Peyer's patch (tissue), 4 donors: ENCODE data around the gene CHCHD5. TPM values are rescaled to one million over a fixed set of nuclear protein-coding genes. Genes with fewer than 3 reads are reported as not detected.
A peak's percentile ranks its signal among the peaks of the same experiment; 100 is the strongest.

Experiments
- DNase-seq, 3 donors: peaks; one replicate each; pipeline ENCODE4 v3.0.0-alpha.2; 2017 to 2019
- H3K27ac ChIP-seq, 4 donors: fragments of 200-600 bp; sonication (generic); one replicate each; pipeline ENCODE4 v1.5.1; 2016 to 2019
- H3K27me3 ChIP-seq, 2 donors: fragments of 200-600 bp; sonication (generic); one replicate each; pipeline ENCODE4 v1.5.1; 2019
- H3K36me3 ChIP-seq, 3 donors: fragments of 200-600 bp; sonication (generic); one replicate each; pipeline ENCODE4 v1.5.1; 2016 to 2019
- H3K4me1 ChIP-seq, 4 donors: fragments of 200-600 bp; sonication (generic); one replicate each; pipeline ENCODE4 v1.5.1; 2016 to 2019
- H3K4me3 ChIP-seq, 4 donors: fragments of 200-600 bp; sonication (generic); 1 replicate in 3 of 4; 2 replicates in 1 of 4; pipeline ENCODE4 v1.5.1; 2016 to 2019; ENCODE audit warnings: mild to moderate bottlenecking in 1 of 4
- H3K9me3 ChIP-seq, 4 donors: fragments of 200-600 bp; sonication (generic); one replicate each; pipeline ENCODE4 v1.5.1; 2016 to 2019; ENCODE audit warnings: mild to moderate bottlenecking in 1 of 4
- POLR2A ChIP-seq, 2 donors: fragments of 450-650 bp; IDR thresholded peaks; one replicate each; pipeline ENCODE4 v1.5.1; 2017; ENCODE audit warnings: antibody characterized with exemption in 2 of 2, mild to moderate bottlenecking in 2 of 2, moderate library complexity in 2 of 2
- small RNA-seq, 2 donors: library from RNA; depleted of rRNA; stranded (forward); fragments of <200 nt; gene quantifications; one replicate each; pipeline ENCODE3, GENCODE V24; 2016
- total RNA-seq, 4 donors: library from RNA; depleted of rRNA; stranded (reverse); fragments of >200 nt; gene quantifications; one replicate each; pipeline ENCODE4 v1.1.0, GENCODE V29; 2016
- TF ChIP-seq, protein P1 (sequence below), 6 experiments: fragments of 450-650 bp in 4 of 6; fragments of 200-600 bp in 2 of 6; sonication (generic) in 1 of 6; IDR thresholded peaks; one replicate each; pipeline ENCODE4 v1.5.1; 2017 to 2019; ENCODE audit warnings: antibody characterized with exemption in 6 of 6, mild to moderate bottlenecking in 3 of 6, moderate library complexity in 1 of 6

The CHCHD5 gene
- total RNA-seq, 4 donors from 2014 or later = 8.3 to 20.7 (median 11.4) TPM

DNA sequence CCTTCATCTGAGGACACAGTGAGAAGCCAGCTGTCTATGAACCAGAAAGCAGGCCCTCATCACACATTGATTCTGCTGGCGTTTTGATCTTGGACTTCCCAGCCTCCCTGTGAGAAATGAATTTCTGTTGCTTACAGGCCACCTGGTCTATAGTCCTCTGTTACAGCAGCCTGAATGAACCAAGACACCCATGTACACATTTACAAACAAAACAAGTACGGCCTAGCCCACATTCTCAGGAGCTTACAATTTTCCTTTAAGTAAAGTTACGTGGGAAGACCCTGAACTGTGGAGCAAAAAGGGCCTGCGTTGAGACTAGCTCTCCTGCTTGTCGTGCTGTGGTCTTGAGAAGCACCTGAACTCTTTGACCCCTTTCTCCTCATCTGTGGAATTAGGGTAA, 49.3 kb downstream of the CHCHD5 start:
- H3K27me3 ChIP-seq = no peaks in the 10 kb centered on the region
- no peak overlapping the region for H3K4me3 ChIP-seq
- no peak overlapping the region for H3K27ac ChIP-seq
- H3K9me3 ChIP-seq = no peaks in the 10 kb centered on the region
- DNase-seq = no peak
- peaks cover 3 to 9% (median 7%) of the 10 kb centered on the region in 4 donors for H3K4me1 ChIP-seq
- TF ChIP-seq, protein P1, sequence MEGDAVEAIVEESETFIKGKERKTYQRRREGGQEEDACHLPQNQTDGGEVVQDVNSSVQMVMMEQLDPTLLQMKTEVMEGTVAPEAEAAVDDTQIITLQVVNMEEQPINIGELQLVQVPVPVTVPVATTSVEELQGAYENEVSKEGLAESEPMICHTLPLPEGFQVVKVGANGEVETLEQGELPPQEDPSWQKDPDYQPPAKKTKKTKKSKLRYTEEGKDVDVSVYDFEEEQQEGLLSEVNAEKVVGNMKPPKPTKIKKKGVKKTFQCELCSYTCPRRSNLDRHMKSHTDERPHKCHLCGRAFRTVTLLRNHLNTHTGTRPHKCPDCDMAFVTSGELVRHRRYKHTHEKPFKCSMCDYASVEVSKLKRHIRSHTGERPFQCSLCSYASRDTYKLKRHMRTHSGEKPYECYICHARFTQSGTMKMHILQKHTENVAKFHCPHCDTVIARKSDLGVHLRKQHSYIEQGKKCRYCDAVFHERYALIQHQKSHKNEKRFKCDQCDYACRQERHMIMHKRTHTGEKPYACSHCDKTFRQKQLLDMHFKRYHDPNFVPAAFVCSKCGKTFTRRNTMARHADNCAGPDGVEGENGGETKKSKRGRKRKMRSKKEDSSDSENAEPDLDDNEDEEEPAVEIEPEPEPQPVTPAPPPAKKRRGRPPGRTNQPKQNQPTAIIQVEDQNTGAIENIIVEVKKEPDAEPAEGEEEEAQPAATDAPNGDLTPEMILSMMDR (IDR thresholded peaks at IDR 0.05) = no peak
- no peak for TF ChIP-seq POLR2A (IDR thresholded peaks at IDR 0.05)
- no peaks in the 10 kb centered on the region for H3K36me3 ChIP-seq

DNA sequence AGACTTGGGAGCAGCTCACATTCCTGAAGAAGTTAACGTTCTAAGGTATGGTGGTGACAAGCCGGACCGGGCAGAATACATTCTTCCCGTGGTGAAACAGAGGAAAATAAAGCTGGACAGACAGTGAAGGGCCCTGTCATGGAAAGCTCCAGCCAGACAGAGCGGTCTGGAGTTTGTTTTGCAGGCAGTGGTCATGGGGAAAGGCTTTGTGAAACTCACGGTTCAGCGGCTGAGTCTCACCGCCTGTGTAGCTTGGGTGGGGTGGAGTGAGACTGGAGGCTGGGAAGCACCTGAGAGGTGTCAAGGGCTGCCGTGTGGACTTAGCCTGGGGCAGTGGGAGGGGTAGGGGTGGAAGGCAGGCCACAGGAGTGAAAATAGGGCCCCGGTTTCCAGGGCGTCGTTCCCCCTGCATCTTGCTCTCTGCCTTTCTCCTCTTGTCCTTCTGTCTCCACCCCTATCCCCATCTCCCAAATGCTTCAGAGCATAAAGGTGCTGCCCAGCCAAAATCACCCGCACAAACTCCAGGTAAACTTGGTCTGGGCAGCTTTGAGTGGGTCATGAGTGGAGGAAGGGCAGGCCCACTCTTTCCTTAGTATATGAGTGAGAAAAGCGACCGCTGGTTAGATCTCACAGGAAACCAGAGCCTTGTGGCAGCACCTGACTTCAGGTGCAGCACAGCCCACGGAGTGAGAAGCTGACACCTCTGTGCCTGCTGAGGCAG, 49.9 kb downstream of the CHCHD5 start:
- TF ChIP-seq POLR2A (IDR thresholded peaks at IDR 0.05) = no peak
- TF ChIP-seq, protein P1 (IDR thresholded peaks at IDR 0.05) = no peak
- no peak overlapping the region for H3K4me3 ChIP-seq
- H3K27me3 ChIP-seq = no peaks in the 10 kb centered on the region
- DNase-seq = peak in 2 of 3 donors; percentile 27 to 67
- no peaks in the 10 kb centered on the region for H3K36me3 ChIP-seq
- peaks cover 3 to 9% (median 7%) of the 10 kb centered on the region in 4 donors for H3K4me1 ChIP-seq
- H3K27ac ChIP-seq = peak overlapping the region in 1 of 4 donors; percentile 30
- no peaks in the 10 kb centered on the region for H3K9me3 ChIP-seq

- H3K27ac ChIP-seq = no peak overlapping the region
Measured at GRCh38 chr2:112634874-112635157, 50.4 kb downstream of the CHCHD5 start.

GRCh38 chr2:112636605-112637288, 52.3 kb downstream of the CHCHD5 start:
- H3K27ac ChIP-seq = peak overlapping the region in 2 of 4 donors; percentile 14 to 60
- no peaks in the 10 kb centered on the region for H3K9me3 ChIP-seq
- H3K4me1 ChIP-seq = peaks cover 1 to 5% (median 3%) of the 10 kb centered on the region in 4 donors
- no peaks in the 10 kb centered on the region for H3K36me3 ChIP-seq
- peak in 1 of 3 donors; percentile 39 for DNase-seq
- no peak overlapping the region for H3K4me3 ChIP-seq
- H3K27me3 ChIP-seq = no peaks in the 10 kb centered on the region
- TF ChIP-seq, protein P1 (IDR thresholded peaks at IDR 0.05) = no peak
- no peak for TF ChIP-seq POLR2A (IDR thresholded peaks at IDR 0.05)

More at GRCh38 chr2:112634874-112635157, 50.4 kb downstream of the CHCHD5 start:
- H3K9me3 ChIP-seq = no peaks in the 10 kb centered on the region
- no peaks in the 10 kb centered on the region for H3K36me3 ChIP-seq
- TF ChIP-seq, protein P1 (IDR thresholded peaks at IDR 0.05) = no peak
- TF ChIP-seq POLR2A (IDR thresholded peaks at IDR 0.05) = no peak
- DNase-seq = no peak
- peaks cover 3 to 9% (median 7%) of the 10 kb centered on the region in 4 donors for H3K4me1 ChIP-seq
- no peak overlapping the region for H3K4me3 ChIP-seq
- no peaks in the 10 kb centered on the region for H3K27me3 ChIP-seq

DNA sequence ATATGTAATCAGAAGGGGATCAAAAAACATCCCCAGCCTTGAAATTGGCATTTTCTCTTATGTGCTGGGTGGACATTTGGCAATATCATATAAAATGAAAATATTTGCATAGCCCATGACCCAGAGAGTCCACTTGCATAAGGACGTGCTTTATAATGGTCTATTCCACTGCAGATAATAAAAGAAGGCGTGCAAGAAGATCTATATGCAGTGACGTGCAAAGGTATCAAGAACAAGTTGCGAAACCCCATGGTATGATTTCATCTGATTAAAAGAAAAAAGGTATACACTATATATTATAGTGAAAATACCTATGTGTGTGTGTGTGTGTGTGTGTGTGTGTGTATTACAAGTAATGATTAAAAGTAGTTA, 52.9 kb downstream of the CHCHD5 start:
- no peak overlapping the region for H3K4me3 ChIP-seq
- H3K9me3 ChIP-seq = no peaks in the 10 kb centered on the region
- DNase-seq = no peak
- TF ChIP-seq, protein P1 (IDR thresholded peaks at IDR 0.05) = no peak
- no peak for TF ChIP-seq POLR2A (IDR thresholded peaks at IDR 0.05)
- no peaks in the 10 kb centered on the region for H3K36me3 ChIP-seq
- peak overlapping the region in 2 of 4 donors; percentile 14 to 60 for H3K27ac ChIP-seq
- peaks cover 0 to under 1% (median 0%) of the 10 kb centered on the region in 4 donors for H3K4me1 ChIP-seq
- no peaks in the 10 kb centered on the region for H3K27me3 ChIP-seq

Small RNA genes within 50 kb of the gene (small RNA-seq; reads per million reads assigned to genes)
- gene RF00019 = 0 reads per million in 2 donors

Other genes with a start within 250 kb of the CHCHD5 start
- gene RGPD8, start 151.0 kb upstream of the CHCHD5 start, total RNA-seq = 10 to 100 TPM; 16.8 to 82.5 (median 37.3) TPM
- 10 to 100 TPM in 3 of 4 donors, 1 to 10 TPM in 1; 6.8 to 15.7 (median 13.2) TPM for gene TTL, start 102.5 kb upstream of the CHCHD5 start, total RNA-seq
- 10 to 100 TPM in 2 of 4 donors, 1 to 10 TPM in 2; 7.5 to 15.8 (median 10.0) TPM for gene POLR1B, start 42.1 kb upstream of the CHCHD5 start, total RNA-seq
- 100 to 1,000 TPM in 3 of 4 donors, 10 to 100 TPM in 1; 48.7 to 143 (median 122) TPM for gene SLC20A1, start 61.3 kb downstream of the CHCHD5 start, total RNA-seq
- gene NT5DC4, start 136.4 kb downstream of the CHCHD5 start, total RNA-seq = 1 to 10 TPM in 1 of 4 donors, not detected in 3; 5.8 TPM
- 10 to 100 TPM in 1 of 4 donors, 1 to 10 TPM in 1, under 1 TPM in 2; 0.54 to 19.0 (median 1.3) TPM for gene CKAP2L, start 180.0 kb downstream of the CHCHD5 start, total RNA-seq
- not detected for gene IL1A, start 199.9 kb downstream of the CHCHD5 start, total RNA-seq